Activated naive CD4-positive, alpha-beta T cell treated with anti-CD3 and anti-CD28 coated beads, Interleukin-2, amount 50 U/mL, for 16 hours (primary cell): Measurements from ENCODE around the gene OR8B12.
"Not testable (repeated sequence)": the region's sequence is repeated elsewhere in the genome, so short reads cannot be mapped to it uniquely, and the experiment has no call there.

Experiments
- DNase-seq: peaks from one replicate; pipeline ENCODE4 v3.0.0-alpha.2; 2020

OR8B12 gene

DNA sequence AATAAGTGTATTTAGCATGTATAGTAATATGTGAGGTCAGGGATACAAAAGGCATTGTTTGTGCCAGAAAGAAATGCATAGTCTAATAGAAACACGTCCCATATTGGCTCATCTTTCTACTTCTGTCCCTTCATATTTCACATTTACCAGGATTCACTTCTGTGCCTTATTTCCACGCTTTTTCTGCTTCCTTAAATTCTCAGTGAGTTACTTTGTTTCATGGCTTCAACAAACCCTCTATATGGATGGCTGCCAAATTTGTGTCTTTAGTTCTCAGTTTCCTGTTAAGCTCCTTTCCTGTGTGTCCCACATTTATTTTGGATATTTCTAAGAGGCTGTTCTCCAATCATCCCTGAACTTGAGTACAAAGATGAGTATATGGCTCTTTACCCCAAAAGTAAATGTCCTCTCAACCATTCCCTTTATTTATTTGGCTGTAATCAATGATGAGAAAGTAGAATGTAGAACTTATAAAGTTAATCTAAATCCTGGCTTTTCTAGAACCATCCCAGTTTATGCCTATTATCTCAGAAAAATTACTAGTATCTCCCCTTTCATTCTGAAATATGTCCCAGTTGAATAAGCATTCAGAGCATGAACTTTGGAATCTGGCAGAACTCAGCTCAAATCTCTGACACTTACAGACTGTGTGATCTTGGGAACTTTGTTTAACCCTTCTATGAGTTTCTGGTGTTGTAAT, 23.5 kb downstream of the OR8B12 start:
- no peak for DNase-seq

GRCh38 chr11:124518989-124519451, 24.4 kb downstream of the OR8B12 start:
- DNase-seq: no peak

DNA sequence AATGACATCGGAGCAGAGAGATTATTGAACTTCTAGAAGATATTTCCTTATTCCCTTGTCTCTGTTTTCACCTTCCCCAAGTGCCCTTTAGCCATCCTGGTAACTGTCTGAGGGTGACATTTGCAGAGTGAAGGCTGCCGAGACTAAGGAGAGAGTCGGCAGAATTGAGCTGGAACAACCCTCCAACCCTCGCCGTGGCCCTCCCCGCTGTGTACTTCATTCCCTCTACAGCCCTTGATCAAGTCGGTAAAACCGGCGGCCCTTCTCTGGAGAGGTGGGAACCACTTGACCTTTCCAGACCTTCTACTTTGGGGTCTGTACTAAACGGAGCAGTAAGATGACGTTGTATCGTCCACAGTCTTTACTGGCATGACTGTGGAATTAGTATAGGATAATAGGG, 26.1 kb downstream of the OR8B12 start:
- DNase-seq: no peak

DNA sequence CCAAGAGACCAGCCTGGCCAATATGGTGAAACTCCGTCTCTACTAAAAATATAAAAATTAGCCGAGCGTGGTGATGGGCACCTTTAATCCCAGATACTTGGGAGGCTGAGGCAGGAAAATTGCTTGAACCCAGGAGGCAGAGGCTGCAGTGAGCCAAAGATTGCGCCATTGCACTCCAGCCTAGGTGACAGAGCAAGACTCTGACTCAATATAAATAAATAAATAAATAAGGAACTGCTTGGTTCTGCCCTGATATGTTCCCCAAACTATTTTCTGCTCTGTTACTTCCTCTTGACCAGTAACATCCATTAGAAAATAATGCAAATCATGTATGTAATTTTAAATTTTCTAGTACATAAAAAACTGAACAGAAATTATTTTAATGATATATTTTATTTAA, 28.8 kb downstream of the OR8B12 start:
- not testable (repeated sequence) for DNase-seq

DNA sequence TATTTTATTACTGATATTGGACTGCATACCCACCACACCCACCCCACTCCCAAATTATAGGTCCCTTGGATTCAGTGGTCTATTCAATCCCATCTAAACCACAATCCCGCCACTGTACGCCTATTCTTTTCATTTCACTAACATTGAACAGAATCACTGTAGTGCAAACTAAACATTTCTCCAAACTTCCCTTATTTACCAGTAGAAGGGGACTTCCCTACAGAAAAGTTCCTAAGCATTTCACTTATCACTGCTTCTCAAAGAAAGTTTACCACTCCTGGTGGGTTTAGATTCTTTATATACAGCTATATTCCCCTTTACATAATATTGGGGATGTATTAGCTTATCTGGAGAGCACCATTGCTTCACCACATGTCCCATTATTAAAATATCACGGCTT, 29.3 kb downstream of the OR8B12 start:
- DNase-seq: no peak

DNA sequence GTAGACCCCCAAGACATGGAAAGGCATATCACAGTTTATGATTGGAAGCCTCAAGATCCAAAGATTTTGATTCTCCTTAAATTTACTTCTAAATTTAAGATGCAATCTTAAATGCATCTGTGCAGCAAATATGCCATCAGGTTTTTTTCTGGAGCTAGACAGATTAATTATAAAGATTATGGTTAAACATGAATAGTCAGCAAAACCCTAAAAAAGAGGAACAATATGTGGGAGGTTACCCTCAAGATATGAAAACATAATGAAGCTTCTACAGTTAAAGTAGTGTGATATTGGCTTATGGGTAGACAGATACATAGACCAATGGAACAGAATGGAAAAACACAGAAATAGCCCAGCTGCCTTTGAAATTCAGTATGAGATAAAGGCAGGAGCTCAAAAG, 31.7 kb downstream of the OR8B12 start:
- DNase-seq: no peak

DNA sequence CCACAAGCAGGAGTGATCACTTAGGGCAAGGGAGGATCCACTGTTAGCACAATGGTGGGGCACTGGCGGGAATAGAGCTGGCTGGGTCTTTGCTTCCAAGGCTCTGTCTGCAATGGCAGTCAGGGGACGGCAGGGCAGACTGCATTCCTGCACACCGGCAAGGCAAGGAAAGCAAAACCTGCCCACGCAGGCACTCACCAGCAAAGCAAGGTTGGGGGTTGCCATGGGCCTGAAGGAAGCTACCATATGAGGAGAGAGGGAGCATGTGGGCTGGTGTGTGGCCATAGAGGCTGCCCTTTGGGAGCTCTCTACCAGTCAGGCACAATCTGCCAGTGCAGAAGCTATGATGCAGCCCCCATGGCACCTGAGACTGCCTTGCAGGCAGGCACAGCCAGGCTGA, 33.2 kb downstream of the OR8B12 start:
- no peak for DNase-seq

GRCh38 chr11:124499711-124500110, 43.7 kb downstream of the OR8B12 start:
- DNase-seq: no peak

DNA sequence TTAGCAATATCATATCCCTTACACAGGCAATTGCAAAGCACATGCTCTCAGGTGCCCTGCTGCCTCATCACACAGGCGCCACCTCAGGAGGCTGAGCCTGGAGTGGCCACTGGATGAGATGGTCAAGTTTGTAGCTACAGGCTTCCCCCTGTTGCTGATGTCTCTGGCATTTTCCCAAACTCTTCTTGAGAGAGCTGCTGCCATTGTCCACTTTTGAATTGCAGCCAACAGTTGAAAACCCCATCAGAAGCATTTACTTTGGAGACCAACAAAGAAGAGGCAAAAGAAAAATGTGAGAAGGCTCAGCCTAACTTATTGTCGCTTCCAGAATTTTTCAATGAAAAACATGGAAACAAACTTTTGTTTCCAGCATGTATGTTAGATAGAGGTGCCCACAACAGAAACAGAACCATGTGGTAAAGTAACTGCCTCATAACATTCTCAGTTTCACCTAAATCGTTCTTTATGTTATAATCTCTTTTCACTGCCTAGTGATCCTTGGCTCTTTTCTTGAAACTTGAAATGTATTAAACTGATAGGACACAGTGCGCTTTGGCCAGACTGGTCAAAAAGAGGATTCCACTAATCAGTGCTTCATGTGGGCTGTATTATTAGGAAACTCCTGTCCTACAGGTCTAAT, 50.3 kb downstream of the OR8B12 start:
- no peak for DNase-seq
